Measurements from ENCODE around the gene FKBP1A.
A peak's percentile ranks its signal among the peaks of the same experiment; 100 is the strongest.

GRCh38 chr20:1325173-1326030 lies 67.5 kb downstream of the FKBP1A start:
- TF ChIP-seq CTCF (IDR thresholded peaks at IDR 0.05 in 8 of 11, conservative IDR thresholded peaks at IDR 0.05 in 3 of 11) (peak; percentile 27 to 66 (median 52)), POLR2AphosphoS5 (IDR thresholded peaks at IDR 0.05) (peak; percentile 96 to 97 (median 96))

All from spleen (tissue), 7 donors.